Measurements from ENCODE around the gene ITGA2B.
"Not testable (repeated sequence)": the region's sequence is repeated elsewhere in the genome, so short reads cannot be mapped to it uniquely, and the experiment has no call there.

Gene ITGA2B

DNA sequence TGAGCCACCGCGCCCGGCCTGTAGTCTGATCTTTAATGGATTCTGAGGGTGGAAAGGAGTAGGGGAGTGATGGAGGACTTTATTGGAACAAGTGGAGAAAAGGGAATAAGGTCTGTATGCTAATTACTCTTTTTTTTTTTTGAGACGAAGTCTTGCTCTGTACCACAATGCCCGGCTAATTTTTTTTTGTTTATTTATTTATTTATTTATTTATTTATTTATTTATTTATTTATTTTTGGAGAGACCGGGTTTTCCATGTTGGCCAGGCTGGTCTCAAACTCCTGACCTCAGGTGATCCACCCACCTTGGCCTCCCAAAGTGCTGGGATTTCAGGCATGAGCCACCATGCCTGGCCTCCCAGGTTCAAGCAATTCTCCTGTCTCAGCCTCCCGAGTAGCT, 59.9 kb downstream of the ITGA2B start:
- DNase-seq (ENCODE audit: low read depth), result not testable (repeated sequence)

DNA sequence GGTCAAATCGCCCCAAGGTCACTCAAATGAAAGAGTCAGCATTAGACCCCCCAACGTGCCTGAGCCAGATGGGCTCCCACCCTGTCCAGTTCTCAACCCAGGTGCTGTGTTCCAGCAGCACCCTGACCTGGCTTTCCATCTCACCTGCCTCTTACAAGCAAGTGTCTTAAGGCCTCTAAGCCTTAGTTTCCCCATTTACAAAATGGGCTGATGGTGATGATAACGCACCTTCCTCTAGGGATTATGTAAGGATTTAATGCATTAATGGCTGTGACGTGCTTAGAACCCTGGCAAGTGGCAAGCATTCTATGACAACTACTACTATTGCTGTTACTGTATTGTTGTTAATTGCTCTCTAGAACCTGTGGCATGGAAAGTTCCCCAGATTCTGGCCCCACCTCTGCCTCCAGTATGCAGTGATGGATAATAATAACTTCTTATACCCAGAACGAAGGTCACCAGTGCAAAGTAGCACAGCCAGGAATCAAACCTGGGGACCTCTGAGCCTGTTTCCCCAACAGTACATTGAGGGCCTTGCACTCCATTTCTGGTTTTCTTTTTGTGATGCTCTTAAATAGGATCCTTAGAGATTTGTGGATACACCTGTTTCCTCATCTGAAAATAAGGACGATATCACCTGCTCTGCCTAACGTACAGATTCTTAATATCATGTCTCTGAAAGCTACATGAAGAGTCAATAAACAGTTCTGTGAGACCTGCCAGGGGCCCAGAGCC, 61.6 kb downstream of the ITGA2B start:
- no peak for DNase-seq (ENCODE audit: low read depth)

DNA sequence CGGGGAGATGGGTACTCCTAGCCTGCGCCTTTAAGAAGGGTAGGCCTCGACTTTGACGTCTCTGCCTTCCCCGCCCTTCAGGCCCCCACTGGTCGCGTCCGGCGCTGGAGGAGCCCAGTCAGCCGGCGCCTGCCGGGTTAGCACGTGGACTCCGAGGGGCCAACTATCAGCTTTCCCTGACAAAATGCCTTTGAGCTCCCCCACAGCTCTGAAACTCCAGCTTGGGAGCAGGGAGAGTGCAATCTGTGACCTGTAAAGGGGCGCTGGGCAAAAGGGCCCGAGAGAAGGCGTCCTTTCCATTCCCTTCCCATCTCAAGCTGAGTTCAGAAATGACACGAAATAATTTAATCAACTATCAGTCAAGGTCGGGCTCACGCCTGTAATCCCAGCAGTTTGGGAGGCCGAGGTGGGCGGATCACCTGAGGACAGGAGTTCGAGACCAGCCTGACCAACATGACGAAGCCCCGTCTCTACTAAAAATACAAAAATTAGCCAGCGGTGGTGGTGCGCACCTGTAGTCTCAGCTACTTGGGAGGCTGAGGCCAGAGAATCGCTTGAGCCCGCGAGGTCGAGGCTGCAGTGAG, 62.5 kb downstream of the ITGA2B start:
- DNase-seq (ENCODE audit: low read depth), result peak; percentile 93

DNA sequence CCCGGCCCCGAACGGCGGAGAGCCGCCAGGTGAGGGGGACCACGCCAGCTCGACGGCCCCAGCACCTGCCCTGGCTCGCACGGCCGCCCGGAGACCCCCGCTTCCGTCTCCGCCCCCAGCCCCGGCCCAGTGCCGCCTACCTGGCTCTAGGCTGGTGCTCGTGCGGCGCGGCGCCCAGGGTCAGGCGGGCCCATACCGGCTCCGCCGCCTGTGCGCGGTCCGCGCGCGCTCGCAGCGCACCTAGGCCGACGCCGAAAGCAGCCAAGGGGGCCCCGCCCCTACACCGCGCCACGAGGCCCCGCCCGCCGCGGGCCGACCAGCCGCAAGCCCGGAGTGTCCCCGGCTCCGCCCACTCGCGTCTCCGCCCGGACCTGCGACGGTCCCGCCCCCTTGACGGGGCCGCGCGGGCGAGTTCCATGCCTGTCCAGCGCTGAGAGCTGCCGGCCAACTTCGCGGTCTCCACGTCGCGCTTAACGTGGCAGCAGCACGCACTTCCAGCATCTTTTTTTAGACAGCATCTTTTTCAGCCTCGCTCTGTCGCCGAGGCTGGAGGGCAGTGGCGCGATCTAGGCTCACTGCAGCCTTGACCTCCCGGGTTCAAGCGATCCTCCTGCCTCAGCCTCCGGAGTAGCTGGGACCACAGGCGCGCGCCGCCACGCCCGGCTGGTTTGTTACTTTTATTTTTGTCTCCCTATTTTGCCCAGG, 64.7 kb downstream of the ITGA2B start, which contains the start of gene SLC25A39:
Gene SLC25A39, minus strand, starts transcription at position 253 of the 705 bp plus-strand sequence. CDS start 1,261 bp downstream, outside the sequence.
- peak; percentile 93 for DNase-seq (ENCODE audit: low read depth)

DNA sequence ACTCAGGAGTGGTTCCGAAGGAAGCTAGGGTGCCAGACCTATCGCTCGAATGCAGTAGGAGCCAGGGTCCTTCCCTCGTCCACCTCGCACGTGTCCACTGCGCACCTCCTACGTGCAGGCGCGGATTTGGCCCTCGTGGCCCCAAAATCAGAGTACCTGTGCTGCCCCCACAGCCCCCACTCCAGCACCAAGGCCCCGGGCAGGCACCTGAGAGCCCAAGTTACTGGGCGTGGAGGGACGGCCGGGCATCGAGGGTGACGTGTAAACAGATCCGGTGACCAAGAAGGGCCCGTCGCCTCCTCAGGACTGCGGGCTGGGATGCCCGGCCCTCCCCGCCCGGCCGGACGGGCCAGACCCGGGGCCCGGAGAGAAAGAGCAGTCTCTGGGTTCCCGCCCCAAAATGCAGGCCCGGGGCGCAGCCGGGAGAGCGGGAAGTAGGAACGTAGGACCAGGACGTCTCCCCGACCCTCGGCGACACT, 65.3 kb downstream of the ITGA2B start:
- no peak for DNase-seq (ENCODE audit: low read depth)

DNA sequence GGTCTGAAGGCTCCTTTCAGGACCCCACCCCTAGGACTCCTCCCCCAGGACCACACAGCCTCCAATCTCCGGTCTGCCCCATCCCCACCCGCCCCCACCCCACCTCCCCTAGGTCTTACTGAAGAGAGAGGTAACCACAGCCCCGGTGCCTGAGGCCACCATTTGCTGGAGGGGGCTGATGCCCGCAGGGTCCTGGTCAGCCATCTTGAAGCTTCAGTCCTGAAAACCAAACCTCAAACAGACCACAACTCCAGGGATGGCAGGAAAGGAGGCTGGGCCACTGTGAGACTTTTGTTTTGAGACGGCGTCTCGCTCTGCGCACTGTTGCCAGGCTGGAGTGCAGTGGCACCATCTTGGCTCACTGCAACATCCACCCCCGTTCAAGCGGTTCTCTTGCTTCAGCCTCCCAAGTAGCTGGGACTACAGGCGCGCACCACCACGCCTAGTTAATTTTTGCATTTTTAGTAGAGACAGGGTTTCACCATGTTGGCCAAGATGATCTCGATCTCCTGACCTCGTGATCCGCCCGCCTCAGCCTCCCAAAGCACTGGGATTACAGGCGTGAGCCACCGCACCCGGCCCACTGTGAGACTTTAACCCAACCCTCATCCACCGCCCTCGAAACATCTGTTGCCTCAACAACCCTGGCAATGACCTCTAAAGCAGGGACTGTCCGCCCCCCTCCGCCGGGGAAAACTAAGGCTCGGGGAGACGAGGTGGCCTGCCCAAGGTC, 65.9 kb downstream of the ITGA2B start:
- no peak for DNase-seq (ENCODE audit: low read depth)

DNA sequence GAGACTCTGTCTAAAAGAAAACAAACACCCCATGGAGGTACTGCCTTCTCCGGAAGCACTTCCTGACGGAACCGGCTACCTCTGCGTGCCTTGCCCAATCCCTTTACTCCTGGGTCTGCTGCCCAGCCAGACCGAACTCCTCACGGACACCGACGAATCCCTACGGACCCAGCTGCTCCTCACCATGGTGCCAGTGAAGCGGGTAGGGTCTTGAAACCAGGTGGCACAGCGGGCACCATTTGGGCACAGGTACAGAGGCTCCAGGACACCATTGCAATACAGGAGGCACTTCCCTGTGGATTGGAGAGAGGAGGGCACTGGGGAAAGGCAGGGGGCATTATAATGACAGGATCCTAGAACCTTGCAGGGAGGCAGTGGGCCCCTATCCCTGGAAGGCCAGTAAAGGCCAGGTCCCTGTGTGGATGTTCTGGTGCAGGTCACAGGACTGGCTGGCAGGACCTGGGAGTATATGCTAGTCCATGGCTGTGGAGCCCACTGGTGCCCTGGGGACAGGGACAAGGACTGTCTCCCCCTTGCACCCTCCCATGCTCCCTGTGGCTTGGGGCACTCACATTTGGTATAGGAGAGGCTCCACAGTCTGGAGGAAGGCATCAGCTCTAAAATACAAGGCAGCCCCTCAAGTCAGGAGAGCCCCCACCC, 67.1 kb downstream of the ITGA2B start:
- no peak for DNase-seq (ENCODE audit: low read depth)
